Measurements from ENCODE around the gene RASSF3.
"Not testable (repeated sequence)": the region's sequence is repeated elsewhere in the genome, so short reads cannot be mapped to it uniquely, and the experiment has no call there.

The RASSF3 gene

DNA sequence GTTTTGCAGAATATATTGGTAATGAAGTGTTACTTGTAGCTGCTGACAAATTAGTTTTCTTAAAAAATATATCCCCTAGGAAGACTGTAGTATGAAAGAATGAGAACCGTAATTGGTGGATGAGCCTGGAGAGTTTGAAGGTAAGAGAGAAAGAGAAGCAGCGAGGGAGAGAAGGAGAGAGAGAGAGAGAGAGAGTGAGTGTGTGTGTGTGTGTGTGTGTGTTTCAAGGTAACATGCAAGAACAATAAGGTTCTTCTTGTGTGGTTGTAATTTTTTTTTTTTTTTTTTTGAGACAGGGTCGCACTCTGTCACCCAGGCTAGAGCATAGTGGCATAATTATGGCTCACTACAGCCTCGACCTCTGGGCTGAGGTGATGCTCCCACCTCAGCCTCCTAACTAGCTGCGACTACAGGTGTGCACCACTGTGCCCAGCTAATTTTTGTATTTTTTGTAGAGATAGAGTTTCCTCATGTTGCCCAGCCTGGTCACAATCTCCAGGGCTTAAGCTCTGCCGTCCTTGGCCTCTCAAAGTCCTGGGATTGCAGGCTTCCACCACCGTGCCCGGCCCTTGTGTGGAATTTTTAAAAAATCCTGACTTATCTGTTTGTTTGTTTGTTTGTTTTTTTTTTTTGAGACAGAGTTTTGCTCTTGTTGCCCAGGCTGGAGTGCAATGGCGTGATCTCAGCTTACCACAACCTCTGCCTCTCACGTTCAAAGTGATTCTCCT, 73.7 kb downstream of the RASSF3 start:
- H3K27ac Mint-ChIP-seq = peak overlapping the region; percentile 18
- no peak for DNase-seq
- no peaks in the 10 kb centered on the region for H3K27me3 Mint-ChIP-seq (ENCODE audit: low read depth, poor library complexity)
- no peaks in the 10 kb centered on the region for H3K9me3 Mint-ChIP-seq
- peaks cover 74% of the 10 kb centered on the region for H3K4me1 Mint-ChIP-seq
- TF ChIP-seq, protein P1, sequence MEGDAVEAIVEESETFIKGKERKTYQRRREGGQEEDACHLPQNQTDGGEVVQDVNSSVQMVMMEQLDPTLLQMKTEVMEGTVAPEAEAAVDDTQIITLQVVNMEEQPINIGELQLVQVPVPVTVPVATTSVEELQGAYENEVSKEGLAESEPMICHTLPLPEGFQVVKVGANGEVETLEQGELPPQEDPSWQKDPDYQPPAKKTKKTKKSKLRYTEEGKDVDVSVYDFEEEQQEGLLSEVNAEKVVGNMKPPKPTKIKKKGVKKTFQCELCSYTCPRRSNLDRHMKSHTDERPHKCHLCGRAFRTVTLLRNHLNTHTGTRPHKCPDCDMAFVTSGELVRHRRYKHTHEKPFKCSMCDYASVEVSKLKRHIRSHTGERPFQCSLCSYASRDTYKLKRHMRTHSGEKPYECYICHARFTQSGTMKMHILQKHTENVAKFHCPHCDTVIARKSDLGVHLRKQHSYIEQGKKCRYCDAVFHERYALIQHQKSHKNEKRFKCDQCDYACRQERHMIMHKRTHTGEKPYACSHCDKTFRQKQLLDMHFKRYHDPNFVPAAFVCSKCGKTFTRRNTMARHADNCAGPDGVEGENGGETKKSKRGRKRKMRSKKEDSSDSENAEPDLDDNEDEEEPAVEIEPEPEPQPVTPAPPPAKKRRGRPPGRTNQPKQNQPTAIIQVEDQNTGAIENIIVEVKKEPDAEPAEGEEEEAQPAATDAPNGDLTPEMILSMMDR (IDR thresholded peaks at IDR 0.05) = no peak
- peaks cover 46% of the 10 kb centered on the region for H3K36me3 Mint-ChIP-seq (ENCODE audit: low read depth)
- H3K4me3 Mint-ChIP-seq = no peak overlapping the region

DNA sequence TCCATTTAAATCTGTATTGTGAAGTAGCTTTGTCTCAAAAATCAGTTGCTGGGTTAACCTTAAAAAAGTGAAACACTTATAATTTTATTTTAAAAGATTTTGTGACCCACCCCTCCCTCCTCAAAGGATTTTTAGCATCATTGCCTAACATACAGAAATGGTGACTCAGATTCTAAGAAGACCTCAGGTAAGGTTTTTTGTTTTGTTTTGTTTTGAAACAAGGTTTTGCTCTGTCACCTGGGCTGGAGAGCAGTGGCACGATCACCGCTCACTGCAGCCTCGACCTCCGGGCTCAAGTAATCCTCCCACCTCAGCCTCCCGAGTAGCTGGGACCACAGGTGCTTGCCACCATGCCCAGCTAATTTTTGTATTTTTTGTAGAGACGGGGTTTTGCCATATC, 74.8 kb downstream of the RASSF3 start:
- TF ChIP-seq, protein P1 (IDR thresholded peaks at IDR 0.05) = no peak
- DNase-seq = no peak

DNA sequence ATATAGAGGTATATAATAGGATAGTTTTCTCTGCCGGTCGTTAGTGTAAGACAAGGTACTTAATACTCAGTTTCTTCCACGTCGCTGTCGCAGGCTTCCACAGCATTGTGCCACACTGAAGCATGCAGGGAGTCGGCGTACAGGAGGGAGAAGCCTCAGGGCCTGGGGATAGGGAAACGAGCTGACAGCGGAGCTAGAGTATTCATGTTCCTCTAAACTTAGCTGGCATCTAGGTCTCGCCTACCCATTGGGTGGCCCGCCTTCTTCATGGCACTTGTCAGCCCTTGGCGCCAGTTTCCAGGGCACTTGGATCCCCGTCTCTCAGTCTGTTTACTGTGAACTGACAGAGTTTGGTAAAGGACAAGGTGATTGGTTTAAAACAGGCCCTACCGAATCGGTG, 75.3 kb downstream of the RASSF3 start:
- Mint-ChIP-seq H3K4me3 (no peak overlapping the region), H3K27me3 (ENCODE audit: low read depth, poor library complexity) (no peaks in the 10 kb centered on the region), H3K27ac (peak overlapping the region; percentile 72), H3K36me3 (ENCODE audit: low read depth) (peaks cover 47% of the 10 kb centered on the region), H3K4me1 (peaks cover 72% of the 10 kb centered on the region), H3K9me3 (no peaks in the 10 kb centered on the region)
- DNase-seq = no peak
- TF ChIP-seq, protein P1 (IDR thresholded peaks at IDR 0.05) = no peak

More for the DNA sequence above, 74.8 kb downstream of the RASSF3 start:
- H3K27ac Mint-ChIP-seq = no peak overlapping the region
- no peak overlapping the region for H3K4me3 Mint-ChIP-seq
- no peaks in the 10 kb centered on the region for H3K9me3 Mint-ChIP-seq
- peaks cover 47% of the 10 kb centered on the region for H3K36me3 Mint-ChIP-seq (ENCODE audit: low read depth)
- peaks cover 74% of the 10 kb centered on the region for H3K4me1 Mint-ChIP-seq
- H3K27me3 Mint-ChIP-seq (ENCODE audit: low read depth, poor library complexity) = no peaks in the 10 kb centered on the region

DNA sequence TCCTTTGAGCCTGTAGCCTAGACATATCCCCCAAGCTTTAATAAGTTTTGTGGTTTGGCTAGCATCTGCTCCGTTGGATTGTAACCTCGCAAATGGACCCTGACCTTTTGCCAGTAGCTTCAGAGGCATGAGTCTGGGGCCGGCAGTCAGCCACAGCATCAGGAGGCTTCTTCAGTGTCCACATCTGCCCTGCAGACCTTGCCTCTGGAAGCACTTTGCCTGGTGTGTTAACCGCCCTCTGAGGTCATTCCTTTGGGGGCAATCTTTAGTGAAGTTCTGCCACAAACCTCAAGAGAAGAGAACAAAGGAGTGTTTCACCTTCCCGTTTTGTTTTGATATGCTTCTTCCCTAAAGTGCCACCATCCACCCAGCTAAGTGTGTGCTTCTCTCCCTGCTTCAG, 77.5 kb downstream of the RASSF3 start:
- H3K27ac Mint-ChIP-seq = peak overlapping the region; percentile 99
- TF ChIP-seq, protein P1 (IDR thresholded peaks at IDR 0.05) = no peak
- no peak overlapping the region for H3K4me3 Mint-ChIP-seq

DNA sequence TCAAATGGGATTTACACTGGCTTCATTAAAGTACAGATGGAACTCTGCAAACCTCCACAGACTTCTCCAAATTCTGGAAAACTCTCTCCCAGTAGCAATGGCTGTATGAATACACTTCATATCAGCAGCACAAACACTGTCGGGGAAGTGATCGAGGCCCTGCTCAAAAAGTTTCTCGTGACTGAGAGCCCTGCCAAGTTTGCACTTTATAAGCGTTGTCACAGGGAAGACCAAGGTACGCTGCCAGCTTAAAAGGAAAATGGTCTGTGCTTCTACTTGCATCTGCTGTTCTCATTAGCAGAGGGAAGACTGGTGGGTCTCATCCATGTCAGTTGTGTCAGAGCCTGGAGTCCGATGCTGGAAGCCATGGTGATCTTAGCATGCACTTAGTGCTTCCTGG, 77.9 kb downstream of the RASSF3 start:
- Mint-ChIP-seq H3K4me3 (peak overlapping the region; percentile 13), H3K9me3 (no peaks in the 10 kb centered on the region), H3K27ac (peak overlapping the region; percentile 99), H3K36me3 (ENCODE audit: low read depth) (peaks cover 47% of the 10 kb centered on the region), H3K4me1 (peaks cover 70% of the 10 kb centered on the region), H3K27me3 (ENCODE audit: low read depth, poor library complexity) (no peaks in the 10 kb centered on the region)
- no peak for DNase-seq
- TF ChIP-seq, protein P1 (IDR thresholded peaks at IDR 0.05) = no peak

More for the DNA sequence above, 77.5 kb downstream of the RASSF3 start:
- Mint-ChIP-seq H3K4me1 (peaks cover 70% of the 10 kb centered on the region), H3K27me3 (ENCODE audit: low read depth, poor library complexity) (no peaks in the 10 kb centered on the region), H3K9me3 (no peaks in the 10 kb centered on the region), H3K36me3 (ENCODE audit: low read depth) (peaks cover 47% of the 10 kb centered on the region)
- no peak for DNase-seq

DNA sequence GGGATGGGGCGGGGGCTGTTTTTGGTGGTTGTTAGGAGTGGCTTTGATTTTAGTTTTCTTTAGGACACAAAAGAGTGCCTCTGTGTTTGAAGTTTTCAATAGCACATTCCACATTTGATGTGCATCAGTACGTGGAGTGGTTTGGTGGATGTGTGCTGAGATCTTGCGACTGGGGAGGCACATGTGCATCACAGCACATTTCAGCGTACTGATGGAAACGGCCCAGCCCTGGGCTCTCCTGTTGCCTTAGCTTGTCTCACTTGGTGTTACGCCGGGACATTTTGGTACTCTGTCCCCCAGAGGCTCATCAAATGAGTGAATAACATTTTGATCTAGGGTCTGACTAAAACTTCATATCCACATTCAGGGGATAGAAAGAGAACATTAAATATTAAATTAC, 78.4 kb downstream of the RASSF3 start:
- no peaks in the 10 kb centered on the region for H3K27me3 Mint-ChIP-seq (ENCODE audit: low read depth, poor library complexity)
- no peak for DNase-seq
- peak overlapping the region; percentile 99 for H3K27ac Mint-ChIP-seq
- H3K36me3 Mint-ChIP-seq (ENCODE audit: low read depth) = peaks cover 45% of the 10 kb centered on the region
- H3K4me1 Mint-ChIP-seq = peaks cover 70% of the 10 kb centered on the region
- peak overlapping the region; percentile 14 for H3K4me3 Mint-ChIP-seq
- no peaks in the 10 kb centered on the region for H3K9me3 Mint-ChIP-seq
- TF ChIP-seq, protein P1 (IDR thresholded peaks at IDR 0.05) = no peak

DNA sequence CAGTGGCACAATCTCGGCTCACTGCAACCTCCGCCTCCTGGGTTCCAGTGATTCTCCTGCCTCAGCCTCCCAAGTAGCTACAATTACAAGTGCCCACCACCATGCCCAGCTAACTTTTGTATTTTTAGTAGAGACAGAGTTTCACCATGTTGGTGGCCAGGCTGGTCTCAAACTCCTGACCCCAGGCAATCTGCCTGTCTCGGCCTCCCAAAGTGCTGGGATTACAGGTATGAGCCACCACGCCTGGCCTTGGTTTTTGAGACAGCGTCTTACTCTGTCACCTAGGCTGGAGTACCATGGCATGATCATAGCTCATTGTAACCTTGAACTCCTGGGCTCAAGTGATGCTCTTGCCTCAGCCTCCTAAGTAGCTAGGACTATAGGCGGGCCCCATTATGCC, 79.9 kb downstream of the RASSF3 start:
- not testable (repeated sequence) for H3K27ac Mint-ChIP-seq; H3K4me3 Mint-ChIP-seq; DNase-seq; H3K27me3 Mint-ChIP-seq (ENCODE audit: low read depth, poor library complexity); H3K9me3 Mint-ChIP-seq
- peaks cover 37% of the 10 kb centered on the region for H3K36me3 Mint-ChIP-seq (ENCODE audit: low read depth)
- peaks cover 74% of the 10 kb centered on the region for H3K4me1 Mint-ChIP-seq

Measured in nephron progenitor cell (in vitro differentiated cells).